Fibroblast of gingiva (primary cell): ENCODE data around the gene AMACR.
A peak's percentile ranks its signal among the peaks of the same experiment; 100 is the strongest.

ENCODE experiments used
- DNase-seq: peaks from one replicate; pipeline ENCODE4 v3.0.0-alpha.2; 2011; ENCODE audit warnings: low read depth

The AMACR gene

GRCh38 chr5:34007621-34008600, at the start of gene AMACR:
AMACR (minus strand) TSS chr5:34008050; CDS start chr5:34008019, 31 bp downstream.
- peak; percentile 97 for DNase-seq

- no peak for DNase-seq
These were observed 49.7 kb upstream of the AMACR start for GRCh38 chr5:34057569-34057968.

- DNase-seq, result no peak
These were observed 49.3 kb upstream of the AMACR start for GRCh38 chr5:34057118-34057517.

GRCh38 chr5:34055667-34056066, 47.8 kb upstream of the AMACR start:
- no peak for DNase-seq

- no peak for DNase-seq
These were observed 46.5 kb upstream of the AMACR start for GRCh38 chr5:34054400-34054729.

GRCh38 chr5:34053571-34054399, 45.9 kb upstream of the AMACR start:
- no peak for DNase-seq

- DNase-seq, result peak; percentile 85
These were observed 45.3 kb upstream of the AMACR start for GRCh38 chr5:34053133-34053532.

- peak; percentile 22 for DNase-seq
These were observed 43.6 kb upstream of the AMACR start for GRCh38 chr5:34051374-34051980.

GRCh38 chr5:34047774-34048572, 40.1 kb upstream of the AMACR start:
- DNase-seq, result no peak

- no peak for DNase-seq
These were observed 39.3 kb upstream of the AMACR start for GRCh38 chr5:34047143-34047542.

- DNase-seq, result peak; percentile 22
These were observed 38.1 kb upstream of the AMACR start for GRCh38 chr5:34045996-34046395.

- no peak for DNase-seq
These were observed 37.2 kb upstream of the AMACR start for GRCh38 chr5:34045023-34045422.

GRCh38 chr5:34043099-34043876, 35.4 kb upstream of the AMACR start, which contains the start of gene C1QTNF3:
C1QTNF3 (minus strand) TSS chr5:34043213; CDS start chr5:34043125, 88 bp downstream.
- DNase-seq, result no peak

GRCh38 chr5:34042321-34042720, 34.5 kb upstream of the AMACR start:
- no peak for DNase-seq

- DNase-seq, result no peak
These were observed 33.6 kb upstream of the AMACR start for GRCh38 chr5:34041247-34041972.

- DNase-seq, result no peak
These were observed 32.6 kb upstream of the AMACR start for GRCh38 chr5:34040472-34040871.

- no peak for DNase-seq
These were observed 31.7 kb upstream of the AMACR start for GRCh38 chr5:34039398-34040157.

- DNase-seq, result no peak
These were observed 31.0 kb upstream of the AMACR start for GRCh38 chr5:34038838-34039237.

GRCh38 chr5:34038390-34038789, 30.5 kb upstream of the AMACR start:
- no peak for DNase-seq
